Suprapubic skin (tissue), 3 donors: Measurements from ENCODE around the gene RPS17.

Experiments used
- POLR2AphosphoS5 ChIP-seq, 3 donors: sonication (generic); formaldehyde crosslinking; IDR thresholded peaks; one replicate each; pipeline ENCODE4 v1.6.1; 2017; ENCODE audit warnings: antibody characterized with exemption in 3 of 3
- TF ChIP-seq, protein P1 (sequence below), 2 donors: fragments of 200-600 bp in 1 of 2; fragments of 450-650 bp in 1 of 2; sonication (generic) in 1 of 2; IDR thresholded peaks; one replicate each; pipeline ENCODE4 v1.5.1; 2016 to 2019; ENCODE audit warnings: antibody characterized with exemption in 2 of 2, mild to moderate bottlenecking in 1 of 2, moderate library complexity in 1 of 2

DNA sequence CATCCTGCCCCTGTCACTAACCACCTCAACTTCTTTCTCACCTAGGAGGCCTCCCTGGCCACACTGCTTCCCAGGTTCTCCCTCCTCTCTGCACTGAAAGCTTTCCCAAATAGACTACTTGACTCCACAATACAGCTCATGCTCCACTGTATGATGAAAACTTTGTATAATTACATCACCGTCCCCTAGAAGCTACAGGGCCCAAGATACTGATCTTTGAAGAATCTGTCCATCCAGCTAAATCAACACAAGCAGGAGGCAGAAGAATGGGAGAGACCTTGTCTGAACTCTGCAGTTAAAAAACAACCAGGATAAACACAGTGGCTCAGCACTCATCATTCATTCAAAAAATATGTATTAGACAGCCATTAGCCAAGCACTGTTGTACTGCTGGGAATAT is 26.4 kb upstream of the RPS17 start:
- TF ChIP-seq, protein P1, sequence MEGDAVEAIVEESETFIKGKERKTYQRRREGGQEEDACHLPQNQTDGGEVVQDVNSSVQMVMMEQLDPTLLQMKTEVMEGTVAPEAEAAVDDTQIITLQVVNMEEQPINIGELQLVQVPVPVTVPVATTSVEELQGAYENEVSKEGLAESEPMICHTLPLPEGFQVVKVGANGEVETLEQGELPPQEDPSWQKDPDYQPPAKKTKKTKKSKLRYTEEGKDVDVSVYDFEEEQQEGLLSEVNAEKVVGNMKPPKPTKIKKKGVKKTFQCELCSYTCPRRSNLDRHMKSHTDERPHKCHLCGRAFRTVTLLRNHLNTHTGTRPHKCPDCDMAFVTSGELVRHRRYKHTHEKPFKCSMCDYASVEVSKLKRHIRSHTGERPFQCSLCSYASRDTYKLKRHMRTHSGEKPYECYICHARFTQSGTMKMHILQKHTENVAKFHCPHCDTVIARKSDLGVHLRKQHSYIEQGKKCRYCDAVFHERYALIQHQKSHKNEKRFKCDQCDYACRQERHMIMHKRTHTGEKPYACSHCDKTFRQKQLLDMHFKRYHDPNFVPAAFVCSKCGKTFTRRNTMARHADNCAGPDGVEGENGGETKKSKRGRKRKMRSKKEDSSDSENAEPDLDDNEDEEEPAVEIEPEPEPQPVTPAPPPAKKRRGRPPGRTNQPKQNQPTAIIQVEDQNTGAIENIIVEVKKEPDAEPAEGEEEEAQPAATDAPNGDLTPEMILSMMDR (IDR thresholded peaks at IDR 0.05), result no peak
- no peak for TF ChIP-seq POLR2AphosphoS5 (IDR thresholded peaks at IDR 0.05)
